Measurements from ENCODE around the gene CIART.

DNA sequence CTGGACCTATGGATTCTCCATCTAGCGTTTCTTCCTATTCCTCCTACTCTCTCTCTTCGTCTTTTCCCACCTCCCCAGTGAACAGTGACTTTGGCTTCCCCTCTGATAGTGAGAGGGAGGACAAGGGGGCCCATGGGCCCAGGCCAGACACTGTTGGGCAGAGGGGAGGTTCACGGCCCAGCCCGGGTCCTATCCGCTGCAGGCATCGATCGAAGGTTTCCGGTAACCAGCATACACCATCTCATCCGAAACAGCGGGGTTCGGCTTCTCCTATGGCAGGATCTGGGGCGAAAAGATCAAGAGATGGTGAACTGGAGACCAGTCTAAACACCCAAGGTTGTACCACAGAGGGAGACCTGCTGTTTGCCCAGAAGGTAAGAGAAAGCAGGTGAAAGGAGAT, 906 bp downstream of the CIART start:
- TF ChIP-seq CTCF (IDR thresholded peaks at IDR 0.05; ENCODE audit: low read depth, low read length) (no peak), EZH2phosphoT487 (IDR thresholded peaks at IDR 0.05; ENCODE audit: low read depth) (no peak)

Data from OCI-LY3 (cell line).